ENCODE measurements around the gene LYRM4.
"Not testable (repeated sequence)": the region's sequence is repeated elsewhere in the genome, so short reads cannot be mapped to it uniquely, and the experiment has no call there.

LYRM4 gene

GRCh38 chr6:5081182-5081581 is 179.6 kb downstream of the LYRM4 start:
- no peak for DNase-seq (ENCODE audit: low spot score)

GRCh38 chr6:5080574-5080973 is 180.2 kb downstream of the LYRM4 start:
- DNase-seq (ENCODE audit: low spot score): no peak

DNA sequence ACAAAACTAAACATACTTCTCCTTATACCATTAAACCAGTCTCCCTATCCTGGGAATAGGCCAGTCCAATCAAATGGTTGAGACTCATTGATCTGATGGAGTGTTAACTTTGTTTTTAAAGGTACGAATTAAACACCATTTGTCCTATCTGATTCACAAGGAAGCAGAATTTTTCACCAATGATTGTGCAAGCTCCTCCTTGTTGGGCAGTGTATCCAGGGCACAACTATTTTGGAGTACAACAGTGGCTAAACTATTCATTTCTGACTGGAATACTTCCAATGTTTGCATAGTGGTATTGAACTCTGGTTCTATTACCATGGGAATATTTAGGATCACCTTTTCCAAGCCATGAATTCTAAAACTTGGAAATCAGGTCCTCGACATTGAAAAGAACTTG is 181.1 kb downstream of the LYRM4 start:
- DNase-seq (ENCODE audit: low spot score): no peak

DNA sequence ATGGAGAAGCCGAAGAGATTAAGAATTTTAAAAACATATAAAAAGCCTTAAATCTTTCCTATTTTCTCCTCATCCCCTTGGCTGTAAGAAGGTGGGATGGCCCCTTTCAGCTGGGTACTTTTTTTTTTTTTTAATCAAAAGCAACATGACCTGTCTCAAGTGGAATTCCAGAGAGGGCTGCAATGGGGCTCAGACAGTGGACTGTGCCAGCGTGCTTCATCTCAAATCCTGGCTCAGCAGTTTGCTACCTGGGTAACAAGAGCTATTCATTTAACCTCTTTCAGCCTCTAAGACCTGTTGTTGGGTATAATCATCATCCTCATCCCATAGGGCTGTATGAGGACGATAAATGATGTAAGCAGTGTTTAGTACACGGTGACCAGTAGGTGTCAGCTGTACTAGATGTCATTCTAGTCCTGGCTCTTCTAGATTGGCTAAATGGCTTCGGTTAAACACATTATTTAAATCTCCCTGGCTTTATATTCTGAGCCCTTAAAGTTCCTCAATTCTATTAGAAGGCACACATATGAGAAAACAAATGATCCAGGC is 182.6 kb downstream of the LYRM4 start:
- no peak for DNase-seq (ENCODE audit: low spot score)

- DNase-seq (ENCODE audit: low spot score): no peak
Observed at GRCh38 chr6:5076931-5077330, 183.8 kb downstream of the LYRM4 start.

- no peak for DNase-seq (ENCODE audit: low spot score)
Observed at GRCh38 chr6:5073992-5074391, 186.8 kb downstream of the LYRM4 start.

DNA sequence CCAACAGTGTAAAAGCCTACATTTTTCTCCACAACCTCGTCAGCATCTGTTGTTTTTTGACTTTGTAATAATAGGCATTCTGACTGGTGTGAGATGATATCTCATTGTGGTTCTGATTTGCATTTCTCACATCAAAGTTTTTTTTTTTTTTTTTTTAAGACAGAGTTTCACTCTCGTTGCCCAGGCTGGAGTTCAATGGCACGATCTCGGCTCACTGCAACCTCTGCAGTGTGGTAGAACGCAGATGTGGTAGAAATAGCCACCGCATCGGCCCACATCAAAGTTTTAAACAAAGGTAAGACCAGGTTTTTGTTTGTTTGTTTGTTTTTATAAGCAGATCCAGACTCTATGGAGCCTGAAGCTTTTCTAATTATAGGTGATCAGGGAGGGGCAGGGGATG is 188.3 kb downstream of the LYRM4 start:
- no peak for DNase-seq (ENCODE audit: low spot score)

- DNase-seq (ENCODE audit: low spot score): no peak
Observed at GRCh38 chr6:5071216-5071615, 189.5 kb downstream of the LYRM4 start.

DNA sequence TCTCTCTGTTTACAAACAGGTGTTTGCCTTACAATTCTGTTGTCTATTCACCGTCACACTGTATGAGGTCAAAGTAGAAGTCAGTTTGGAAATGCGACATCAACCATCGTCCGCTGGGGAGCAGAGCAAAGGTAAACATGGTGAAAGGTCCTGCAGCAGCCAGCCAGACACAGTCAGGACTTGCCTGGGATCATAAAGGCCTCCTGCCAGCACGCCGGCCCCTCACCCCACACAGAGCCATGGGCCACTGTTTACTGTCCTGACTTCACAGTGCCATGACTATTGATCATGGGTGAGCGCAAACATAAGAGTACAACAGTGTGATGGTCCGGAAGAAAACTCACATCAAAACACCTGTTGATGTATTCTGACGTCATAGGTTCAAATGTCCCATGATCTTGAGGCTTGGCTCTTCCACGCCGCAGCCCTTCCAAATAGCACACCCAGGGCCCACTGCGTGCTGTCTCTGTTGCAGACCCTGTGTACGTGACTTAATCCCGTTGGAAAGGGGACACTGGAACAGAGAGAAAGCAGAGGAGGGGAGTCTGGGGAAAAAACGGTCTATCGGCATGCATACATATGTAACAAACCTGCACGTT is 192.5 kb downstream of the LYRM4 start:
- DNase-seq (ENCODE audit: low spot score): no peak

- DNase-seq (ENCODE audit: low spot score): no peak
Observed at GRCh38 chr6:5067305-5067704, 193.4 kb downstream of the LYRM4 start.

- no peak for DNase-seq (ENCODE audit: low spot score)
Observed at GRCh38 chr6:5066456-5067093, 194.2 kb downstream of the LYRM4 start.

- no peak for DNase-seq (ENCODE audit: low spot score)
Observed at GRCh38 chr6:5063617-5064016, 197.1 kb downstream of the LYRM4 start.

GRCh38 chr6:5061152-5061551 is 199.6 kb downstream of the LYRM4 start:
- no peak for DNase-seq (ENCODE audit: low spot score)

DNA sequence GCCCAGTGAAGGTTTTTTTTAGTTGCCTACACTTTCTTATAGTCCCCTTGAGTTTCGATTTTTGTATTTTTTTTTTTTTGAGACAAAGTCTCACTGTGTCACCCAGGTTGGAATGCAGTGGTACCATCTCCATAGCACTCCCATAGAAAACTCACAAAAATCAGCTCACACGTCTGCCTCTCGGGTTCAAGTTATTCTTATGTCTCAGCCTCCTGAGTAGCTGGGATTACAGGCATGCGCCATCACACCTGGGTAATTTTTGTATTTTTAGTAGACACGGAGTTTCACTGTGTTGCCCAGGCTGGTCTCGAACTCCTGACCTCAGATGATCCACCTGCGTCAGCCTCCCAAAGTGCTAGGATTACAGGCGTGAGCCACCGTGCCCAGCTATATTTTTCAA is 200.3 kb downstream of the LYRM4 start:
- not testable (repeated sequence) for DNase-seq (ENCODE audit: low spot score)

DNA sequence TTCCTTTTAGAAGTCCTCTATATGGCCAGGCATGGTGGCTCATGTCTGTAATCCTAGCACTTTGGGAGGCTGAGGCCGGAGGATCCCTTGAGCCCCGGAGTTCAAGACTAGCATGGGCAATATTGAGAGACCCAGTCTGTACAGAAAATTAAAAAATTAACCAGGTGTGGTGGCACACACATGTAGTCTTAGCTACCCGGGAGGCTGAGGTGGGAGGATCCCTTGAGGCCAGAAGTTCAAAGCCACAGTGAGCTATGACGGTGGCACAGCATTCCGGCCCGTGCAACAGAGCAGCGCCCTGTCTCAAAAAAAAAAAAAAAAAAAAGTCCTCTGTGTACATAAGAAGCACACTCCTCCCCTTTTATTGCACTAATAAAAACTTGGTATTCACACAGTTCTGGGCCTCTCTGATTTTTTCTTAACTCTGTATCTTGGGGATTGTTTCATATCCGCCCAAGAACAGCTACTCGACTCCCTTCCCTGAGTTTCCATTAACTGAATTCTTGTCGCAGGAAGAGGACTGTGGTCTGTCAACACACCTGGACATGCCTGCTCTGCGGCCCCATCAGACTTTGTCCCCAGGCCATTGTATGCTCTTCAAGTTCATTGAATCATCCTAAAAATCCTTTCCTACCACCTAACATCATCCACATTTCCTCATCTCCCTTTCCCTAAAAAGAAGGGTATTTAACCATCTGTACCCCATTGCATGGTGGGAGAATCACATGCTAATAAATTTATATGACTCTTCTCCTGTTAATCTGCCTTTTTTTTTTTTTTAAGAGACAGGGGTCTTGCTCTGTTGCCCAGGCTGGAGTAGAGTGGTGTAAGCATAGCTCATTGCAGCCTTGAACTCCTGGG is 201.5 kb downstream of the LYRM4 start:
- DNase-seq (ENCODE audit: low spot score): no peak
